ENCODE results near the gene USP50.

GRCh38 chr15:50590288-50590687, 43.8 kb upstream of the USP50 start:
- no peak for TF ChIP-seq CTCF (IDR thresholded peaks at IDR 0.05 in 8 of 11, conservative IDR thresholded peaks at IDR 0.05 in 3 of 11)
- TF ChIP-seq POLR2A (IDR thresholded peaks at IDR 0.05): no peak
